ENCODE data around the gene PATL2.
A peak's percentile ranks its signal among the peaks of the same experiment; 100 is the strongest.
"Not testable (repeated sequence)": the region's sequence is repeated elsewhere in the genome, so short reads cannot be mapped to it uniquely, and the experiment has no call there.

PATL2 gene

DNA sequence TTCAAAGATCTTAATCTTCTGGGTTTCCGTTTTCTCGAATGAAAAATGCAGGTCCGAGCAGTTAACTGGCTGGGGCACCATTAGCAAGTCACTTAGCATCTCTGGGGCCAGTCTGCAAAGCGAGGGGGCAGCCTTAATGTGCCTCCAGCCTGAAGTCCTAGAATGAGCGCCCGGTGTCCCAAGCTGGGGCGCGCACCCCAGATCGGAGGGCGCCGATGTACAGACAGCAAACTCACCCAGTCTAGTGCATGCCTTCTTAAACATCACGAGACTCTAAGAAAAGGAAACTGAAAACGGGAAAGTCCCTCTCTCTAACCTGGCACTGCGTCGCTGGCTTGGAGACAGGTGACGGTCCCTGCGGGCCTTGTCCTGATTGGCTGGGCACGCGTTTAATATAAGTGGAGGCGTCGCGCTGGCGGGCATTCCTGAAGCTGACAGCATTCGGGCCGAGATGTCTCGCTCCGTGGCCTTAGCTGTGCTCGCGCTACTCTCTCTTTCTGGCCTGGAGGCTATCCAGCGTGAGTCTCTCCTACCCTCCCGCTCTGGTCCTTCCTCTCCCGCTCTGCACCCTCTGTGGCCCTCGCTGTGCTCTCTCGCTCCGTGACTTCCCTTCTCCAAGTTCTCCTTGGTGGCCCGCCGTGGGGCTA, at the start of gene PATL2, which contains the start of gene B2M:
PATL2 (minus strand) TSS at position 228 of the 647 bp plus-strand sequence. CDS start 34,833 bp downstream, outside the sequence.
B2M (plus strand) TSS at position 422 of the 647 bp plus-strand sequence; CDS start at position 452, 30 bp downstream.
- peak; percentile 86 for DNase-seq

DNA sequence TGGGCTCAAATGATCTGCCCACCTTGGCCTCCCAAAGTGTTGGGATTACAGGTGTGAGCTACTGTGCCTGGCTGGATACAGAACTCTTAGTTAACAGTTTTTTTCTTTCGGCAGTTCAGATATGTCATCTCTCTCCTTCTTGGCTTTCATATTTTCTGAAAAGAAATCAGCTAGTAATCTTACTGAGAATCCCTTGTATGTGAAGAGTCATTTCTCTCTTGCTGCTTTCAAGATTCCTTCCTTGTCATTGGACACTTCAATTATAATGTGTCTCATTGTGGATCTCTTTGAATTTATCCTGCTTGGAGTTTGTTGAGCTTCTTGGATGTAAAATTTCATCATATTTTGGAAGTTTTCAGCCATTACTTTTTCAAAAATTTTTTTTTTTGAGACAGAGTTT, 42.2 kb upstream of the PATL2 start:
- no peak for DNase-seq

DNA sequence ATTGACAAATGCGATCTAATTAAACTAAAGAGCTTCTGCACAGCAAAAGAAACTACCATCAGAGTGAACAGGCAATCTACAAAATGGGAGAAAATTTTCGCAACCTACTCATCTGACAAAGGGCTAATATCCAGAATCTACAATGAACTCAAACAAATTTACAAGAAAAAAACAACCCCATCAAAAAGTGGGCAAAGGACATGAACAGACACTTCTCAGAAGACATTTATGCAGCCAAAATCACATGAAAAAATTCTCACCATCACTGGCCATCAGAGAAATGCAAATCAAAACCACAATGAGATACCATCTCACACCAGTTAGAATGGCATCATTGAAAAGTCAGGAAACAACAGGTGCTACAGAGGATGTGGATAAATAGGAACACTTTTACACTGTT, 32.3 kb upstream of the PATL2 start:
- DNase-seq, result not testable (repeated sequence)

DNA sequence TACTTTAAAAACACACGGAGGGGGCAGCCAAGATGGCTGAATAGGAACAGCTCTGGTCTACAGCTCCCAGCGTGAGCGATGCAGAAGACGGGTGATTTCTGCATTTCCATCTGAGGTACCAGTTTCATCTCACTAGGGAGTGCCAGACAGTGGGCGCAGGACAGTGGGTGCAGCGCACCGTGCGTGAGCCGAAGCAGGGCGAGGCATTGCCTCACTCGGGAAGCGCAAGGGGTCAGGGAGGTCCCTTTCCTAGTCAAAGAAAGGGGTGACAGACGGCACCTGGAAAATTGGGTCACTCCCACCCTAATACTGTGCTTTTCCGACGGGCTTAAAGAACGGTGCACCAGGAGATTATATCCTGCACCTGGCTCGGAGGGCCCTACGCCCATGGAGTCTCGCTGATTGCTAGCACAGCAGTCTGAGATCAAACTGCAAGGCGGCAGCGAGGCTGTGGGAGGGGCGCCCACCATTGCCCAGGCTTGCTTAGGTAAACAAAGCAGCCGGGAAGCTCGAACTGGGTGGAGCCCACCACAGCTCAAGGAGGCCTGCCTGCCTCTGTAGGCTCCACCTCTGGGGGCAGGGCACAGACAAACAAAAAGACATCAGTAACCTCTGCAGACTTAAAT, 28.2 kb upstream of the PATL2 start:
- DNase-seq, result not testable (repeated sequence)

DNA sequence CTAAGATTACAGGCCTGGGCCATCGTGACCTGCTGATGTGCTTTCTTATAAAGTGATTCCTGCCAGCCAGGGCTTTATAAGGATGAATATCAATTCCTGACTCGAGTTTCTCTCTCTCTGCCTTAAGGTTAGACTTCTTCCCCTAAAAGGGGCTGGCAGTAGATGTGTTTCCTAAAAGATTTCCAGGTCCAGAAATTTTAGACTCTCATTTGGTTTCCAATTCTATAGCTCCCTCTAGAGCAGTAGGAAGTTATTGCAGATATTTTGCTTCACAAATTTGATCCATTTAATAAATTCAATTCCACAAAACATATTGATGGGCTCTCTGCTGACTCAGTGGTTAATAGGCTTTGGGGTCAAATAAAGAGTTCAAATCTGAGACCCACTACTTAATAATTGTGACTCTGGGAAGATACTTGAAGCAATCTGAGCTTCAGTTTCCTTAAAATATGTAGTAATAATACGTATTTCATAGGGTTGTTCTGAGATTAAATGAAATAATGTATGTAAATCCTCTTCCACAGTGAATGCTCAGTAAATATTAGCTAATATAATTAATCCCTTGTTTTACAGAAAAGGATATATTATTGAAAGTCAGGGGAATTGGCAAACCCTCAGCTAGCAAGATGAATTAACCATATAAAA, 27.3 kb upstream of the PATL2 start:
- DNase-seq, result peak; percentile 46

DNA sequence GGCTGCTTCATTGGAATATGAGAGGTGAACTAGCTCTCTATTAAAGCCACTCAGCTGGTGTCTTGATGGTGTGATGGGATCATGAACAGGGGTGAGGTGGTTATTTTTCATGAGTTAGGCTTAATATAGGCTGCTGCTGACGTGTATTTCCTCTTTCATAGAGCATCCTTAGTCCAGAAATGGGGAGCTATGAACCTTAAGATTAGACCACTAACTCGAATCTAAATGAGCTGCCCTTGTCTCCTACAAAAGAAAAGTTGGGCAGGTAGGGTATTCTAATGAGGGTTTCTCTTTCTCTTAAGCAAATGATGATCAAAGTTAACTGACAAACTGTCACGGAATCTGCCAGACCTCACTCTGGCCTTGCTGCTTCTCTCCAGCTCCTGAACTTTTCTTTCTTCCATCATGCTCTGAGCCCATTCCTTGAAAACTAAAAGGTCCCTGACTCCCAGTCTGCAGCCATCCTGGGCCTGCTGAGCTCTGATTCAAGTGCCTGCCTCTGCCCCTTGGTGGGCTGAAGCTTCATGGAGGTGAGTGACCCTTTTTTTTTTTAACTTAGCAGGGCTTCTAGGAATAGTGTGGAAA, 25.1 kb upstream of the PATL2 start, which contains the start of gene TRIM69:
TRIM69 (plus strand) TSS at position 348 of the 585 bp plus-strand sequence; CDS start at position 525, 177 bp downstream.
- DNase-seq, result no peak

DNA sequence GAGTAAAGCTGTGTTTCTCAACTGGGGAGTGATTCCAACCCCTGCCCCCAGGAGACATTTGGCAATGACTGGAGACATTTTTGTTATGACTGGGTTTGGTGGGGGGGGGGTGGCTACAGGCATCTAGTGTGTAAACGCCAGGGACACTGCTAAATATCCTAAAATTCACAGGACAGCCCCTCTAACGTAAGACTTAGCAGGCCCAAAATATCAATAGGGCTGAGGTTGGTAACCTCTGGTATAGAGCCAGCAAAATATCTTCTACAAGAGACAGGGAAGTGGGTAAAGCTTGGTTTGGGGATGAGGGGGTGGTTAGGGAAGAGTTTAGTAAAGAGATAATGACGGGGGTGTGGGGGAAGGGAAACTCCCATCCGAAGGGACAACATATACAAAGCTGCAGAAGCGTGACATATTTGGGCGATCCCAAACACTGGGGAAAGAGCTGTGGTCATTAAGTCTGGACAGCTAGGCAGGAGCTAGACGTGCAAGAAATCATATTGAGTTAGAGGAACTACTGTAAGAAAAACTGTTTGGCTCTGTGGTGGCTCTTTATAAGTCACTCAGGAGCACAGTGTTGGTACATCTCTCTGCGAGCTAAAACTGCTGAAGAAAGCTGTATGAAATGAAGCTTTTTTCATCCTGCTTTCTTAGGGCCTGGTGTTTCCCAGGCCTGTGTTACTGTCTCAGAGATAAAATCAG, 24.5 kb upstream of the PATL2 start:
- no peak for DNase-seq

DNA sequence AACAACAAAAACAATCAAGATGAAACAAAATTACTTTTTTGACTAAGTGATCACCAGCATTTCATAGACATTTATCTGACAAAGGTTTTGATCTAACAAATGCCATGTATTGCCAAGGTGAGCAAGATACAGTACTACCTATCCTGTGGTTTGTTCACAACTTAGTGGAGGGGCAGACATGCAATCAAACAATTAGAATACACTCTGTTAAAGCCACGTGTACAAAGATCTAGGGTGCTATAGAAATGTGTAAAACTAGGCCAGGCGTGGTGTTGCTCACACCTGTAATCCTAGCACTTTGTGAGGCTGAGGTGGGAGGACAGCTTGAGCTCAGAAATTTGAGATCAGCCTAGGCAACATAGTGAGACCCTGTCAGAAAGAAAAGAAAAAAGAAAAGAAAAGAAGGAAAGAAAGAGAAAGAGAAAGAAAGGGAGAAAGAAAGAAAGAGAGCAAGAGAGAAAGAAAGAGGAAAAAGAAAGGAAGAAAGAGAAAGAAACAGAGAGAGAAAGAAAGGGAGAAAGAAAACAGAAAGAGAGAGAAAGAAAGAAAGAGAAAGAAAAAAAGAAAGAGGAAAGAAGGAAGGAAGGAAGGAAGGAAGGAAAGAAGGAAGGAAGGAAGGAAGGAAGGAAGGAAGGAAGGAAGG, 23.8 kb upstream of the PATL2 start:
- no peak for DNase-seq

DNA sequence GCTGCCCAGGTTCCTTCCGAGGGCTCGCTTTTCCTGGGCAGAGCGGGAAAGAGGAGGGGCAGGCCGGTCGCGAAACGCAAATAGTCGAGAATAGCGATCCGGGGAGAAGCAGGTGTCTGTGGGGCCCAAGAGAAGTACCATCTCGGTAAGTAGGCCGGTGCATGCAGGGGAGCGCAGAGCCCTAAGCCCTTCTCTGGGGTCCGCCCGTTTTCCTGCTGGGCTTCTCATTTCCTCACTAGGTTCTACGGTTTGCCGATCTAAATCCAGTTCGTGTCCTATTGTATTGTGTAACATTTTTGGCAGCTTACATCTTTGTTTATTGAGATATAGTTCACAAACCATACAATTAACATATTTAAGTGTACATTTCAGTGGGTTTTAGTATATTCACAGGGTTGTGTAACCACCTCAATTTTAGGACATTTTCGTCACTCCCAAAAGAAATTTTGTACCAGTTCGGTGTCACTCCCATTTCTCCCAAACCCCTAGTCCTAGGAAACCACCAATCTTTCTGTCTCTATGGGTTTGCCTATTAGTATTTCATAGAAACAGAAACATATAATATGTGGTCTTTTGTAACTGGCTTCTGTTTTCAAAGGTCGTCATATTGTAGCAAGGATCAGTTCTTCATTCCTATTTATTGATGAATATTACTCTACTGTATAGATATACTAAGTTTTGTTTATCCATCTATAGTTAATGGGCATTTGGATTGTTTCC, 18.4 kb upstream of the PATL2 start:
- DNase-seq, result no peak

DNA sequence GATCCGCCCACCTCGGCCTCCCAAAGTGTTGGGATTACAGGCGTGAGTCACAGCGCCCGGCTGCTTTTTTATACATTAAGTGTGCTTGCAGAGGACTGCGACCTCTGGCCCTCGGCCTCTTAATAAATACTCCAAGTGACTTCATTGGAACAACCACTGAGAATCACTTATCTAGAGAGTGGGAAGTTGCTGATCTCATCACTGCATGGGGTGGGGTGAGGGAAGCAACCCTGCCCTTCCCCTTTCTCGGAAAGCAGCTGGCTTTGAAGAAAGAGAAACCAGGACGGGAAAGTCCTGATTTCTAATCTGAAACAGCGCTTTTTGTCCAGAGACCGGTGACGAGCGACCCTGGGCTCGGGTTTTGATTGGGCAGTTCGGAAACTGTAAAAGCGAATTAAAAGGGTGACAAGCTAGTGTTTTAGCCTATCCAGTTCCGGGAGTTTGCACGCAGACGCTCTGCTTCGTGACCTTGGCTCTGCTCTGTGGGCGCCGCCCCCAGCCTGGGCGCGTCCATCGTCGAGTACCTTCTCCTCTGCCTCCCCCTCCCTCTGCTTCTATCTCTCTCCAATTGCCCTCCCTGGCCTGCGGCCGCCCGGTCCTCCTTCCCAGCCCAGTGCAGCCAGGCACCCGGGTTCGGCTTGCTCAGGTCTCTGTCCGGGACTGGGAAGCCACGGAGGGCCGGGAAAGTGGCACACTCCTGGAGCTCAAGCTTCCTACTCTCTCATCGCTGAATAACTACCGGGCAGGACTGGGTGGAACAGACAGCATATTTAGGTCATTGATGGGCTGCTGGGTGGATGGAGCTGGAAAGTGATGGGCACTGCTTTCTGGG, 17.7 kb upstream of the PATL2 start:
- DNase-seq, result peak; percentile 98

DNA sequence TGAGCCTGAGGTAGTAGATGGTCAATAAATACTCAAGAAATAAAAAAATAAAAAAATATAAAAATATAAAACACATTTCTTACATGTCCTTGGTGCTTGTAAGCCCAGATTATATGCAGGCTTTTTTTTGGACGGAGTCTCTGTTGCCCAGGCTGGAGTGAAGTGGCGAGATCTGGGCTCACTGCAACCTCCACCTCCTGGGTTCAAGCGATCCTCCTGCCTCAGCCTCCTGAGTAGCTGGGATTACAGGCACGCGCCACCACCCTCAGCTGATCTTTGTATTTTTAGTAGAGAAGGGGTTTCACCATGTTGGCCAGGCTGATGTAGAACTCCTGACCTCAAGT, 17.1 kb upstream of the PATL2 start:
- not testable (repeated sequence) for DNase-seq

DNA sequence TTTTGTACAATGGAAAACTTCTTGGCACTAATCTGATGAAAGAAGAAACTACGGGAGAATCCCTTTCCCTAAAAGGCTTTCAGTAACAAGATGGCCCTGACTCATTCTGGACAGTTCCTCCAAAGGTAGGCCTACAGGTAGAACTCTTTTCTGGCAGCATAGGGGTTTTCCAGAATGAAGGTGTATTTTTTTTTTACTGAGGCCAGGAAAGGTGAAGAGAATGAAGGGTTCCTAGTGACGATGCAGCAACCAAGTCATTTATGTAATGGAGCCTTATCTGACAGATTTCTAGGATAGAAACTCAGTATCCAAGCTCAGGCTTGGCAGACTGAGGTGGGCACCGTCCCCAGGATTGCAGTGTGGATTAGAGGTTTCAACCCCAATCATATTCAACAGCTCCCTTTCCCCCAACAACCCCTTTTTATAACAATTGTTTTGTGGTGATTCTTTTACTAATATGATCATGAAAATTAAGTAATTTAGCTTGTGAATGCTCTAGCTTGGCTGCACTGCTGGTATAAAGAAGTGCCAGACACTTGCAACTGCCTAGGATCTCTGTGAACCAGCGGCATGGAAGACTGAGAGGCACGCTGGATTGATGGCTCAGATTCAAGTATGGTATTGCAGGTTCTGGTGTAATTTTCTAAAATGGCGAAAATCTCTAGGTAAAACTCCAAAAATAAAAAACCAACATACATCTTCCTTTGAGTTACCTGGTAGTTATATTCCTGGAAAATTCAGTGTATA, 16.5 kb upstream of the PATL2 start:
- DNase-seq, result no peak

DNA sequence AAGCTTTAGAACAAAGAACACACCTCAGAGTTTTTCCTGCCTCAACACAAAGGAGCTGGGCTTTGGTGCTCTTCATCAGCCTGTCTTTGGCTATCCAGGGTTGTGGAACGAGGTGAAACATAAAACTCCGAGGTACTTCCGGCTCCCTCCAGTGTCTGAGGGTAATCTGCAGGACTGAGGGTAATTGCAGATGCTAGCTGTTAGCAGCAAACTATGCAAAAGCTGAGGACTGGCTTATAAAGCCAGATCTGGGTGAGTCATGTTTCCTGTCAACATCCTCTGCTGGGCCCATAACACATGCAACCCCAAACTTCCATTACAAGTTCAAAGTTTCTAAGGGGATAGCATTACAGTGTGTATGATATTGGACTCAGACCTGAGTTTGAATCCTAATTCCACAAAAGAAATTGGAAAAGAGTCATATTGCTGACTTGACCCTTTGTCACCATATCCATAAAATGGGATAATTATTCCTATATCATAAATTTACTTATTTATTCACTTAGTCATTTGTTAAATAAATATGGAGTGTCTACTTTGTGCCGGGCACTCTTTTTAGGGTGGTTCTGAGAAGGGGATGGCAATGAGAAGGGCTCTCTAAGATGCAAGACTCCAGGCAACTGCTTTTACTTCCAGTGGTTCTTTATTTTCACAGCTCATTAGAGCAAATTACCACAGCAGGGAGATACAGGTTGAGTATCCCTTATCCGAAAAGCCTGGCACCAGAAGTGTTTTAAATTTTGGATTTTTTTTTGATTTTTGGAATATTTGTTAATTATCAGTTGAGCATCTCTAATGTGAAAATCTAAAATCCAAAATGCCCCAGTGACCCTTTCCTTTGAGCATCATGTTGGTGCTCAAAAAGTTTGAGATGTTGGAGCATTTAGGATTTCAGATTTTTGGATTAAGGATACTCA, 15.7 kb upstream of the PATL2 start:
- DNase-seq, result no peak

DNA sequence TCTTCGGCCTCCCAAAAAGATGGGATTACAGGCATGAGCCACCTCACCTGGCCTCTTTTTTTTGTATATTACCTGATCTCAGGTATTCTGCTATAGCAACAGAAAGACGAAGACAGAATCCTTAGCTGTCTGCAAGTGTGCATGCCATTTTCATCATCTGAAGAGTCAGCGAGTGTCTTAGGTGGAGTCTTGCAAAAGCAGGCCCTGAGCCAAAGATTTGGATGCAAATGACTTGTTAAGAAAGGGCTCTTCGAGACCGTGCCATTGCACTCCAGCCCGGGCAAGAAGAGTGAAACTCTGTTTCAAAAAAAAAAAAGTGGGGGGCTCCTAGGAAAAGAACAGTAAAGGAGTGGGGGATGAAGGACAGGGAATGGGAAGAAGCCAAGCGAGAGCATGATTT, 15.0 kb upstream of the PATL2 start:
- DNase-seq, result no peak

DNA sequence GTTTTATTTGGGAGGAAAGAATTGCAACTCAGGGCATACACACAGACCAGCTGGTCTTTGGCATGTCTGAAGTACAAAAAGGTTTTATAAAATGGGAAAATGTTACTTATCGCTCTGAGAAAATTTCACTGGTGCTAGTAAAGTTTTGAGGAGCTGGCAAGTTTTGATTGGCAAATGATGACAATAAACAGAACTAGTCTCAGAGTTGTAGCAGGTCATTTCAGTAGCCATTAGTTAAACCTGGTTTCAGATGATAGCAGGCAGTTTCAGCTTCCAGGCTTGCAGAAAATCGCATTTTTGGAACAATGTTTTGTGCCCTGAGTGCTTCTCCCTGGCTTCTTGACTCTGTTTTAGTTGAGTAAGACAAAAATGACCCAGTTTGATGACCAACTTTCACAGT, 10.9 kb upstream of the PATL2 start:
- no peak for DNase-seq

DNA sequence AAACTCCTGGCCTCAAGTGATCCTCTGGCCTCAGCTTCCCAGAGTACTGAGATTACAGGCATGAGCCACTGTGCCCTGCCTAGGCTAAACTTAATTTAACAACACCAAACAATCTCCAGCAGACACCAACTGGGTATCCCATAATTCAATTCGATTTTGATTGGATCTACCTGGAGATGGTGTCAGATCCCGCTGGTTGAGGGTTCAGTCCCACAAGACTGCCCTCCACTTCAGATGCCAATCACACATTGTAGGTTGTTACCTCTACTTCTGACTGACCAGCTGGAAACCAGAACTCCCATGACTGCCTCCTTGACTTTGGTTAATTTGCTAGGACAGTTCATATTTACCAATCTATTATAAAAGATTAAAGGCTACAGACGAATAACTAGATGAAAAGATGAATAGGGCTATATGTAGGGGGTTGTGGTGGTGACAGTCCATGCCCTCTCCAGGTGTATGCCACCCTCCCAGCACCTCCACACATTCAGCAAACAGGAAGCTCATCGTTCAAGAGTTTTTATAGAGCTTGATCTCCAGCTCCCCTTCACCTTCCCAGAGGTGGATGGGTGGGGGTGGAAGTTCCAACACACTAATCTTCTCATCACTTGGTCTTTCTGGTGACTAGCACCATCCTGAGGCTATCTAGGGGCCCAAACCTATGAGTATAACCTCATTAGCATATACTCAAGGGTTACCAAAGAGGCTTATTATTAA, 9.5 kb upstream of the PATL2 start:
- DNase-seq, result no peak

DNA sequence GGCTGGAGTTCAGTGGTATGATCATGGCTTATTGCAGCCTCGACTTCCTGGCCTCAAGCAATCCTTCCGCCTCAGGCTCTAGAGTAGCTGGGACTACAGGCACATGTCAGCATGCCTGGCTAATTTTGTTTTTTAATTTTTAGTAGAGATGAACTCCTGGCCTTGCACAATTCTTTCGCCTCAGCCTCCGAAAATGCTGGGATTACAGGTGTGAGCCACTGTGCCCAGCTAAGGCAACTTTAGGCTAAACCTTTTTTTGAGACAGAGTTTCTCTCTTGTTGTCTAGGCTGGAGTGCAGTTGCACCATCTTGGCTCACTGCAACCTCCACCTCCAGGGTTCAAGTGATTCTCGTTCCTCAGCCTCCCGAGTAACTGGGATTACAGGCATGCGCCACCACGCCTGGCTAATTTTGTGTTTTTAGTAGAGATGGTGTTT, 8.9 kb upstream of the PATL2 start:
- not testable (repeated sequence) for DNase-seq

DNA sequence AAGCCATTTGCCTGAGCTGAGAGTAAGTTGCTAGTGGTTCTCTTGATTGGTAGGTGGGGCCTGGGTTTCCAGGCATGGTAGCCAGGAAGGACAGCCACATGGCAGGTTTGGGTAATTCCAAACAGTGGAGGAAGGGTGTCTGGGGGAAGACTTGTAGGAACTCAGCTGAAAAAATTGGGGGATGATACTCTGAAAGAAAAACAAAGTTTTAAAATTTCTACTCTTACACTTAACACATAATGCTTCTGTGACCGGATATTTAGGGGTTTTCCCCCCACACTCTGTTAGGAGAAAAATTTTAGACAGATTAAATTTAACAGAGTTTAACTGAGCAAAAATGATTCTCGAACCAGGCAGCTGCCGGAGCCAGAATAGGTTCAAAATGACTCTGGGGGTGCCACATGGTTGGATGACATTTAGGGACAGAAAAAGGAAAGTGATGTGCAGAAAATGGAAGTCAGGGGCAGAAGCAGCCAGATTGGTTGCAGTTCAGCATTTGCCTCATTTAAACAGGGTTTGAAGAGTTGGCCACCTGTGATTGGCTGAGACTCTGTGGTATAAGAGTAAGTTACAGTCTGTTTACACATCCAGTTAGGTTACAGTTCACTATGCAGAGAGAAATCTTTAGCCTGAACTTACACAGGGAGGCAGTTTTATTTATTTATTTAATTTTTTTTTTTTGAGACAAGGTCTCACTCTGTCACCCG, 8.3 kb upstream of the PATL2 start:
- no peak for DNase-seq
